ENCODE results near the gene KCTD20.
"Not testable (repeated sequence)": the region's sequence is repeated elsewhere in the genome, so short reads cannot be mapped to it uniquely, and the experiment has no call there.

GRCh38 chr6:36409718-36410117 lies 33.1 kb upstream of the KCTD20 start:
- not testable (repeated sequence) for TF ChIP-seq POLR2A, CTCF (IDR thresholded peaks at IDR 0.05)
